Endothelial cell of umbilical vein (primary cell): ENCODE data around the gene NCEH1. TPM values are rescaled to one million over a fixed set of nuclear protein-coding genes. Genes with fewer than 3 reads are reported as not detected.
A peak's percentile ranks its signal among the peaks of the same experiment; 100 is the strongest.

ENCODE experiments used
- BruUV-seq: library from RNA; stranded (reverse); fragments of 400-500 nt; replicated peaks from 2 replicates; lab custom pipeline; 2021; lab: Mats Ljungman, UMichigan
- CTCF ChIA-PET: fragments of 300-600, 350-600 bp; sonication (Branson Sonifier 250); formaldehyde crosslinking; loops from one replicate; lab custom pipeline; 2021; ENCODE audit warnings: antibody characterized with exemption, inconsistent platforms; lab: Charles Lee
- POLR2A ChIA-PET: fragments of 300-600, 350-600 bp; sonication (Branson Sonifier 250); formaldehyde crosslinking; loops from one replicate; lab custom pipeline; 2021; ENCODE audit warnings: antibody characterized with exemption, inconsistent platforms; lab: Charles Lee
- DNase-seq: peaks from one replicate; pipeline ENCODE4 v3.0.0-alpha.2; 2011; ENCODE audit warnings: low read depth, low spot score
- FAIRE-seq: peaks from 2 replicates; lab custom pipeline; 2011; peaks lifted over from hg19 to GRCh38; lab: Jason Lieb, UNC
- H2AFZ ChIP-seq: 2 replicates; pipeline ENCODE4 v1.6.0; 2012; ENCODE audit warnings: low read depth, low read length, control low read depth, inconsistent platforms
- H3K27ac ChIP-seq: 2 replicates; pipeline ENCODE4 v1.5.1; 2011; ENCODE audit warnings: low read depth, mild to moderate bottlenecking, control low read depth, low read length, moderate library complexity; ENCODE audit not compliant: insufficient read depth
- H3K27me3 ChIP-seq, 2 experiments: 2 replicates each; pipeline versions ENCODE4 v1.6.0 to v1.6.1; 2011; ENCODE audit warnings: low read length in 2 of 2, mixed read lengths in 1 of 2; ENCODE audit not compliant: control insufficient read depth in 2 of 2, insufficient read depth in 2 of 2
- H3K36me3 ChIP-seq, 2 experiments: 2 replicates in 1 of 2; 3 replicates in 1 of 2; pipeline ENCODE4 v1.5.1; 2011; ENCODE audit warnings: low read length in 2 of 2, mild to moderate bottlenecking in 1 of 2, moderate library complexity in 1 of 2; ENCODE audit not compliant: control insufficient read depth in 2 of 2, insufficient read depth in 2 of 2; ENCODE audit errors: extremely low read depth in 1 of 2
- H3K4me1 ChIP-seq: 3 replicates; pipeline ENCODE4 v1.5.1; 2011; ENCODE audit warnings: mild to moderate bottlenecking, low read length; ENCODE audit not compliant: control insufficient read depth, insufficient read depth; ENCODE audit errors: extremely low read depth
- H3K4me2 ChIP-seq: 2 replicates; pipeline ENCODE4 v1.6.1; 2011; ENCODE audit warnings: low read length, control low read depth, mixed read lengths; ENCODE audit not compliant: insufficient read depth
- H3K4me3 ChIP-seq, 3 experiments: fragments of 200-600 bp in 1 of 3; sonication (generic), shearing (Covaris generic) in 1 of 3; replicated peaks in 1 of 3; 2 replicates each; pipeline ENCODE4 v1.5.1; 2011 to 2016; ENCODE audit warnings: control low read depth in 3 of 3, low read length in 3 of 3, mild to moderate bottlenecking in 2 of 3, inconsistent platforms in 1 of 3, low read depth in 1 of 3, moderate library complexity in 1 of 3; ENCODE audit not compliant: insufficient read depth in 1 of 3
- H3K79me2 ChIP-seq: 2 replicates; pipeline ENCODE4 v1.6.0; 2012; ENCODE audit warnings: low read length, inconsistent platforms; ENCODE audit not compliant: control insufficient read depth, insufficient read depth
- H3K9ac ChIP-seq: replicated peaks from 2 replicates; pipeline ENCODE3; 2011; ENCODE audit warnings: low read length, control low read depth; ENCODE audit not compliant: insufficient read depth; ENCODE audit errors: extremely low read depth
- H3K9me1 ChIP-seq: replicated peaks from 3 replicates; pipeline ENCODE4 v1.6.0; 2011; ENCODE audit warnings: mild to moderate bottlenecking, low read length; ENCODE audit not compliant: control insufficient read depth, insufficient read depth; ENCODE audit errors: extremely low read depth
- H3K9me3 ChIP-seq: replicated peaks from 2 replicates; pipeline ENCODE4 v1.5.1; 2012; ENCODE audit warnings: low read length, inconsistent platforms; ENCODE audit not compliant: control insufficient read depth, insufficient read depth
- H4K20me1 ChIP-seq: replicated peaks from 2 replicates; pipeline ENCODE3; 2011; ENCODE audit warnings: mild to moderate bottlenecking, low read length; ENCODE audit not compliant: control insufficient read depth, insufficient read depth; ENCODE audit errors: extremely low read depth
- EZH2 ChIP-seq: IDR thresholded peaks from 2 replicates; pipeline ENCODE4 v1.6.1; 2012; ENCODE audit warnings: borderline replicate concordance, low read depth, mild to moderate bottlenecking, moderate library complexity, low read length, inconsistent platforms; ENCODE audit not compliant: severe bottlenecking
- FOS ChIP-seq: IDR thresholded peaks from 2 replicates; pipeline ENCODE4 v1.6.1; 2011; ENCODE audit warnings: mild to moderate bottlenecking, low read length, moderate library complexity, borderline replicate concordance; ENCODE audit not compliant: insufficient read depth
- GATA2 ChIP-seq: IDR thresholded peaks from 2 replicates; pipeline ENCODE4 v1.7.0; 2011; ENCODE audit warnings: low read depth, mild to moderate bottlenecking, moderate library complexity, mixed read lengths, low read length; ENCODE audit not compliant: insufficient read length, insufficient read depth
- JUN ChIP-seq: IDR thresholded peaks from 2 replicates; pipeline ENCODE4 v1.6.1; 2011; ENCODE audit warnings: borderline replicate concordance, low read depth; ENCODE audit not compliant: insufficient read length, insufficient read depth
- MYC ChIP-seq: IDR thresholded peaks from one replicate; pipeline ENCODE4 v1.6.1; 2011; ENCODE audit warnings: mild to moderate bottlenecking, low read depth, low read length
- POLR2A ChIP-seq: IDR thresholded peaks from 2 replicates; pipeline ENCODE4 v1.6.1; 2012; ENCODE audit warnings: low read depth, mild to moderate bottlenecking, control low read depth, low read length
- POLR2AphosphoS5 ChIP-seq: IDR thresholded peaks from 2 replicates; pipeline ENCODE4 v1.6.1; 2012; ENCODE audit warnings: low read depth, mild to moderate bottlenecking, control low read depth, low read length, moderate library complexity; ENCODE audit not compliant: insufficient read depth
- dilution Hi-C: fragments of 300-500 bp; cut with MboI; formaldehyde crosslinking; loops from one replicate; pipeline ENCODE4 v1.15.0; 2019; ENCODE audit warnings: low sequenced_read_pairs; ENCODE audit not compliant: extremely low pct_ligation_motif_present
- intact Hi-C: fragments of 100-400 bp; cut with micrococcal nuclease; formaldehyde crosslinking; loops from one replicate; pipeline ENCODE4 v1.10.0; 2022
- polyA plus RNA-seq, 4 experiments: library from polyadenylated mRNA; depleted of rRNA in 3 of 4; stranded (reverse) in 3 of 4; unstranded in 1 of 4; fragments of >200 nt; gene quantifications; 2 replicates each; pipeline versions ENCODE4 v1.2.1 to v1.2.3, GENCODE V29; 2011 to 2012; ENCODE audit warnings: missing spikeins in 1 of 4
- total RNA-seq: library from RNA; stranded (reverse); gene quantifications from 2 replicates; pipeline ENCODE4 v1.2.3, GENCODE V29; 2021
- TF ChIP-seq, protein P1 (sequence below): IDR thresholded peaks from 2 replicates; pipeline ENCODE4 v1.6.1; 2011; ENCODE audit not compliant: insufficient read depth, insufficient read length
- TF ChIP-seq, protein P2 (sequence below), 2 donors: IDR thresholded peaks; 1 replicate in 1 of 2; 2 replicates in 1 of 2; pipeline ENCODE4 v1.5.1; 2011; ENCODE audit warnings: low read length in 2 of 2, mild to moderate bottlenecking in 2 of 2, moderate library complexity in 2 of 2, control low read depth in 1 of 2, inconsistent platforms in 1 of 2, low read depth in 1 of 2; ENCODE audit not compliant: insufficient read depth in 1 of 2; ENCODE audit errors: extremely low read depth in 1 of 2

Gene NCEH1
- total and polyA plus RNA-seq, 2 donors (not counting 3 experiments of a cell fraction or from before 2014, with no cell fraction given): 10.0 to 20.3 TPM

DNA sequence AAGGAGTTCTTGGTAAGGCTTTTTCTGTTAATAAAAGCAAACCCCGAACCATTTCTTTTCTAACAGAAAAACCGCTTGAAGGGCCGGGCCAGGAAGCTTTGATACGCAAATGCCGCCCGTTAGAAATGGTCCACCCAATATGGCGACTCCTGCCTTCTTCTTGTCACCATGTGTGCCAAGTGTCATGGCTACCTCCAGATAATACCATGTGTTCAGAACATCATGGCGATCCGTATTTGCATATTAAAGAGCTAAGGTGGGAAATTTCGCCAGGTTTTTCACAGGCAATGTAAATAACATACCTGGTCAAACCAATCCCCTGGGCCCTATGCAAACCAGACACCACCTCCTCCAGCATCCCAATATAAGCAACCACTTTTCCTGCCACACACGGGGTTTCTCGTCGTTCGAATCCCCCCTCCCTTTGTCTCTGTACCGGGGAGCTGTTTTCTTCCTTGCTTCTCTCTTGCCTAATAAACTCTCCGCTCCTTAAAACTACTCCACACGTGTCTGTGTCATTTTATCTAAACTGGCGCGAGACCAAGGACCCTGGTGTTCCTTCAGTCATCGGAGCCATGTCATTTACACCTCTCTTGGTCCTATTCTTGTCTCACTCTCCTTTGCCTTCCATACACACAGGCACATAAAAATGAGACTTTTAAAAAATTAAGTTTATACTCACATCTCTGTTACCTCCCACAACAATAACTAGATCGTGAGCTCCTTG is 34.5 kb downstream of the NCEH1 start:
- ChIA-PET POLR2A (interaction anchor here (1.2 kb wide), 1 partner anchor 74 kb away, joined by 3 read pairs; the partner anchor contains the start of gene ECT2), CTCF (interaction anchor here (0.6 to 2.4 kb wide), 10 partner anchors 10 to 344 kb away, joined by 3 to 14 read pairs (median 4); partner anchors contain the start of genes ECT2 and NCEH1)
- no peak overlapping the region for H3K4me3 ChIP-seq
- no peaks in the 10 kb centered on the region for H3K9me1 ChIP-seq
- intact Hi-C loops: loop anchor here (10.0 kb wide), 1 partner anchor 368 kb away; no protein-coding TSS in a partner anchor
- no peaks in the 10 kb centered on the region for H4K20me1 ChIP-seq
- DNase-seq (no peak), FAIRE-seq (no peak)
- H3K9ac ChIP-seq: peak overlapping the region; percentile 45
- H3K4me1 ChIP-seq: peaks cover 34% of the 10 kb centered on the region
- H3K79me2 ChIP-seq: peaks cover 39% of the 10 kb centered on the region
- dilution Hi-C loops: no loop called here
- H2AFZ ChIP-seq: peak overlapping the region; percentile 34
- TF ChIP-seq, protein P1, sequence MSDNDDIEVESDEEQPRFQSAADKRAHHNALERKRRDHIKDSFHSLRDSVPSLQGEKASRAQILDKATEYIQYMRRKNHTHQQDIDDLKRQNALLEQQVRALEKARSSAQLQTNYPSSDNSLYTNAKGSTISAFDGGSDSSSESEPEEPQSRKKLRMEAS: no peak
- TF ChIP-seq POLR2AphosphoS5 (no peak), GATA2 (no peak), FOS (no peak), MYC (no peak), EZH2 (no peak), JUN (no peak), POLR2A (no peak)
- TF ChIP-seq, protein P2, sequence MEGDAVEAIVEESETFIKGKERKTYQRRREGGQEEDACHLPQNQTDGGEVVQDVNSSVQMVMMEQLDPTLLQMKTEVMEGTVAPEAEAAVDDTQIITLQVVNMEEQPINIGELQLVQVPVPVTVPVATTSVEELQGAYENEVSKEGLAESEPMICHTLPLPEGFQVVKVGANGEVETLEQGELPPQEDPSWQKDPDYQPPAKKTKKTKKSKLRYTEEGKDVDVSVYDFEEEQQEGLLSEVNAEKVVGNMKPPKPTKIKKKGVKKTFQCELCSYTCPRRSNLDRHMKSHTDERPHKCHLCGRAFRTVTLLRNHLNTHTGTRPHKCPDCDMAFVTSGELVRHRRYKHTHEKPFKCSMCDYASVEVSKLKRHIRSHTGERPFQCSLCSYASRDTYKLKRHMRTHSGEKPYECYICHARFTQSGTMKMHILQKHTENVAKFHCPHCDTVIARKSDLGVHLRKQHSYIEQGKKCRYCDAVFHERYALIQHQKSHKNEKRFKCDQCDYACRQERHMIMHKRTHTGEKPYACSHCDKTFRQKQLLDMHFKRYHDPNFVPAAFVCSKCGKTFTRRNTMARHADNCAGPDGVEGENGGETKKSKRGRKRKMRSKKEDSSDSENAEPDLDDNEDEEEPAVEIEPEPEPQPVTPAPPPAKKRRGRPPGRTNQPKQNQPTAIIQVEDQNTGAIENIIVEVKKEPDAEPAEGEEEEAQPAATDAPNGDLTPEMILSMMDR (IDR thresholded peaks at IDR 0.05; ENCODE audit: extremely low read depth in 1 of 2, insufficient read depth in 1 of 2, low read depth in 1 of 2, low read length in 2 of 2): no peak
- H3K27me3 ChIP-seq: no peaks in the 10 kb centered on the region
- peak overlapping the region; percentile 43 for H3K4me2 ChIP-seq
- no peaks in the 10 kb centered on the region for H3K36me3 ChIP-seq
- peak overlapping the region; percentile 81 for H3K27ac ChIP-seq
- H3K9me3 ChIP-seq: no peaks in the 10 kb centered on the region
- TSS peak; percentile 28 for BruUV-seq
